ENCODE measurements around the gene TNPO3. TPM values are rescaled to one million over a fixed set of nuclear protein-coding genes. Genes with fewer than 3 reads are reported as not detected.

Gene TNPO3
- total and polyA plus RNA-seq, 10 of the 15 experiments (the other 5 are each of a cell fraction or from before 2014, with no cell fraction given), result 17.6 to 91.8 (median 65.9) TPM

DNA sequence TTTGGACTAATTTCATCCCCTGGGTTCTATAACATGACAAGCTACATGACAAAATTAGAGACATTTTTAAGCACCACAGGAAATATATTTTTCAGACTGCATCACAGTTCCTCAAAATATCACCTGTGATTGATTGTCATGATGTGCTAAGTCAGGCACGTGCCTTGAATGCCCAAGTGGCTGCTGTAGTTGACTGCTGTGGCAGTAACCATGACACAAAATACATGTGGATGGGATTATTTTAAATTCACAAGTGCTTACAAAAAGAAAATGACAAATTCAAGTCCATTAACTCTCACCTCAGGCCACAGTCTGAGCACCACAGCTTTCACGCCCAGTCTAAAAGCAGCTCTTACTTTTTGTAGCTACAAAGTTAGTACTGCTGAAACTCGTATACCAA is 45.5 kb downstream of the TNPO3 start (continued):
- TF ChIP-seq CHD4 (IDR thresholded peaks at IDR 0.05) (no peak), NR2C2 (IDR thresholded peaks at IDR 0.05; ENCODE audit: borderline replicate concordance, control insufficient read depth, insufficient read length, low read depth) (no peak), IKZF2 (IDR thresholded peaks at IDR 0.05) (peak; percentile 52 to 65; a peak in 2 of 4 replicates), CBFB (IDR thresholded peaks at IDR 0.05; ENCODE audit: low read depth) (no peak), NR2F1 (conservative IDR thresholded peaks at IDR 0.05) (no peak), BHLHE40 (IDR thresholded peaks at IDR 0.05; ENCODE audit: borderline replicate concordance in 1 of 2, low read depth in 2 of 2, low read length in 1 of 2) (peak; percentile 99 to 100), SMAD1 (IDR thresholded peaks at IDR 0.05; ENCODE audit: low read depth, partially characterized antibody) (no peak), POLR2A (IDR thresholded peaks at IDR 0.05; ENCODE audit: low read depth, low read length) (no peak), PAX8 (IDR thresholded peaks at IDR 0.05) (no peak), CEBPZ (IDR thresholded peaks at IDR 0.05; ENCODE audit: low read depth, low read length) (no peak), SREBF1 (IDR thresholded peaks at IDR 0.05; ENCODE audit: low read length) (no peak), CBX3 (IDR thresholded peaks at IDR 0.05; ENCODE audit: borderline replicate concordance, low read depth) (no peak), RCOR1 (conservative IDR thresholded peaks at IDR 0.05; ENCODE audit: low read depth, low read length) (no peak), FOXK2 (IDR thresholded peaks at IDR 0.05) (no peak), MTA2 (IDR thresholded peaks at IDR 0.05; ENCODE audit: low read depth) (peak; percentile 76; the same call in 1 of the 2 replicates), JUNB (IDR thresholded peaks at IDR 0.05) (no peak), BRCA1 (IDR thresholded peaks at IDR 0.05; ENCODE audit: low read depth, low read length) (no peak), RELA (IDR thresholded peaks at IDR 0.05; ENCODE audit: borderline replicate concordance, partially characterized antibody) (no peak), NRF1 (conservative IDR thresholded peaks at IDR 0.05; ENCODE audit: low read depth, low read length) (no peak), FOXM1 (IDR thresholded peaks at IDR 0.05; ENCODE audit: low read depth, low read length) (no peak), MEF2B (IDR thresholded peaks at IDR 0.05; ENCODE audit: partially characterized antibody, poor library complexity, severe bottlenecking) (peak; percentile 89), TBL1XR1 (IDR thresholded peaks at IDR 0.05; ENCODE audit: low read depth, low read length) (no peak), TCF12 (IDR thresholded peaks at IDR 0.05; ENCODE audit: low read depth, low read length) (no peak), E2F8 (IDR thresholded peaks at IDR 0.05; ENCODE audit: low read depth, partially characterized antibody) (no peak), NR2C1 (IDR thresholded peaks at IDR 0.05) (no peak), IRF4 (IDR thresholded peaks at IDR 0.05; ENCODE audit: low read depth, low read length) (peak; percentile 46; the same call in 1 of the 2 replicates), GATAD2B (conservative IDR thresholded peaks at IDR 0.05; ENCODE audit: low read depth) (no peak), ZNF217 (IDR thresholded peaks at IDR 0.05) (no peak)
